ENCODE measurements around the gene SPOP. TPM values are rescaled to one million over a fixed set of nuclear protein-coding genes. Genes with fewer than 3 reads are reported as not detected.

SPOP gene
- total RNA-seq, 1 donor from 2014 or later, result 43.6 TPM

GRCh38 chr17:49566668-49567071 lies 111.2 kb downstream of the SPOP start:
- H3K27me3 ChIP-seq (ENCODE audit: control insufficient read depth, insufficient read depth, low read length), result peaks cover 35% of the 10 kb centered on the region
- no peak for DNase-seq (ENCODE audit: low read depth)
- no peak for TF ChIP-seq CTCF (IDR thresholded peaks at IDR 0.05; ENCODE audit: insufficient read depth, low read length, poor library complexity, severe bottlenecking)
- H3K4me3 ChIP-seq (ENCODE audit: low read depth, low read length), result no peak overlapping the region
- no peaks in the 10 kb centered on the region for H3K36me3 ChIP-seq (ENCODE audit: control insufficient read depth, insufficient read depth, low read length)

- Histone ChIP-seq H3K27me3 (ENCODE audit: control insufficient read depth, insufficient read depth, low read length) (peaks cover 29% of the 10 kb centered on the region), H3K4me3 (ENCODE audit: low read depth, low read length) (no peak overlapping the region), H3K36me3 (ENCODE audit: control insufficient read depth, insufficient read depth, low read length) (no peaks in the 10 kb centered on the region)
- no peak for DNase-seq (ENCODE audit: low read depth)
- TF ChIP-seq CTCF (IDR thresholded peaks at IDR 0.05; ENCODE audit: insufficient read depth, low read length, poor library complexity, severe bottlenecking), result peak; percentile 28
Measured at GRCh38 chr17:49565948-49566491, 111.9 kb downstream of the SPOP start.

GRCh38 chr17:49564638-49565037 lies 113.3 kb downstream of the SPOP start:
- H3K4me3 ChIP-seq (ENCODE audit: low read depth, low read length), result no peak overlapping the region
- no peak for TF ChIP-seq CTCF (IDR thresholded peaks at IDR 0.05; ENCODE audit: insufficient read depth, low read length, poor library complexity, severe bottlenecking)
- DNase-seq (ENCODE audit: low read depth), result no peak
- H3K27me3 ChIP-seq (ENCODE audit: control insufficient read depth, insufficient read depth, low read length), result peaks cover 16% of the 10 kb centered on the region
- H3K36me3 ChIP-seq (ENCODE audit: control insufficient read depth, insufficient read depth, low read length), result no peaks in the 10 kb centered on the region

GRCh38 chr17:49557312-49558024 lies 120.4 kb downstream of the SPOP start:
- Histone ChIP-seq H3K36me3 (ENCODE audit: control insufficient read depth, insufficient read depth, low read length) (no peaks in the 10 kb centered on the region), H3K4me3 (ENCODE audit: low read depth, low read length) (no peak overlapping the region), H3K27me3 (ENCODE audit: control insufficient read depth, insufficient read depth, low read length) (peaks cover 2% of the 10 kb centered on the region)
- peak; percentile 75 for TF ChIP-seq CTCF (IDR thresholded peaks at IDR 0.05; ENCODE audit: insufficient read depth, low read length, poor library complexity, severe bottlenecking)
- DNase-seq (ENCODE audit: low read depth), result no peak

- Histone ChIP-seq H3K27me3 (ENCODE audit: control insufficient read depth, insufficient read depth, low read length) (peaks cover 2% of the 10 kb centered on the region), H3K4me3 (ENCODE audit: low read depth, low read length) (no peak overlapping the region), H3K36me3 (ENCODE audit: control insufficient read depth, insufficient read depth, low read length) (no peaks in the 10 kb centered on the region)
- TF ChIP-seq CTCF (IDR thresholded peaks at IDR 0.05; ENCODE audit: insufficient read depth, low read length, poor library complexity, severe bottlenecking), result peak; percentile 98
- no peak for DNase-seq (ENCODE audit: low read depth)
Measured at GRCh38 chr17:49556223-49556943, 121.5 kb downstream of the SPOP start.
